Kidney (tissue), 14 donors: ENCODE measurements around the gene CCDC81. TPM values are rescaled to one million over a fixed set of nuclear protein-coding genes. Genes with fewer than 3 reads are reported as not detected.
"Not testable (repeated sequence)": the region's sequence is repeated elsewhere in the genome, so short reads cannot be mapped to it uniquely, and the experiment has no call there.

Experiments used
- DNase-seq, 5 donors: peaks; one replicate each; pipeline ENCODE4 v3.0.0-alpha.2; 2013 to 2020
- FAIRE-seq: peaks from 2 replicates; lab custom pipeline; 2012; peaks lifted over from hg19 to GRCh38; lab: Jason Lieb, UNC
- H3K27ac ChIP-seq, 2 donors: one replicate each; pipeline ENCODE4 v1.7.0; 2013; ENCODE audit warnings: low read depth in 2 of 2, low read length in 2 of 2, inconsistent platforms in 1 of 2
- H3K27me3 ChIP-seq: one replicate; pipeline ENCODE4 v1.7.1; 2013; ENCODE audit warnings: low read length, inconsistent platforms; ENCODE audit not compliant: control insufficient read depth, insufficient read depth
- H3K36me3 ChIP-seq, 3 donors: one replicate each; pipeline versions ENCODE4 v1.7.0 to v1.7.1; 2013; ENCODE audit warnings: low read length in 3 of 3, control low read depth in 1 of 3, inconsistent platforms in 1 of 3; ENCODE audit not compliant: insufficient read depth in 3 of 3, control insufficient read depth in 2 of 3
- H3K4me1 ChIP-seq, 3 donors: one replicate each; pipeline versions ENCODE4 v1.7.0 to v1.7.1; 2013; ENCODE audit warnings: low read length in 3 of 3, inconsistent platforms in 1 of 3, low read depth in 1 of 3; ENCODE audit not compliant: control insufficient read depth in 2 of 3, insufficient read depth in 2 of 3
- H3K4me3 ChIP-seq, 3 donors: one replicate each; pipeline versions ENCODE4 v1.7.0 to v1.8.1; 2013; ENCODE audit warnings: low read length in 3 of 3, control low read depth in 1 of 3, inconsistent platforms in 1 of 3
- H3K9ac ChIP-seq, 3 donors: one replicate each; pipeline versions ENCODE4 v1.7.0 to v1.7.1; 2013; ENCODE audit warnings: low read length in 3 of 3, control low read depth in 1 of 3, inconsistent platforms in 1 of 3
- H3K9me3 ChIP-seq, 3 donors: one replicate each; pipeline versions ENCODE4 v1.7.0 to v1.7.1; 2013; ENCODE audit warnings: low read length in 3 of 3, control low read depth in 1 of 3, inconsistent platforms in 1 of 3; ENCODE audit not compliant: control insufficient read depth in 2 of 3, insufficient read depth in 1 of 3
- intact Hi-C: fragments of 100-400 bp; cut with DNase I; formaldehyde crosslinking; loops from one replicate; pipeline ENCODE4 v1.11.1; 2022
- polyA plus RNA-seq: library from polyadenylated mRNA; stranded (reverse); fragments of 350-450 nt; fragmentation: Illumina TruSeq; extraction: RNeasy Lipid Tissue Mini Kit (QIAGEN cat#74804); gene quantifications from one replicate; pipeline ENCODE4 v1.2.3, GENCODE V29; 2014; ENCODE audit warnings: low read depth, low replicate concordance; ENCODE audit not compliant: insufficient read depth
- total RNA-seq: library from RNA; stranded (reverse); fragmentation: NEBNext Ultra II Directional; extraction: Animal tissue kit (Norgen Biotek cat#: 25700); gene quantifications from one replicate; pipeline ENCODE4 v1.2.1, GENCODE V29; 2021
- TF ChIP-seq, protein P1 (sequence below): IDR thresholded peaks from 3 replicates; pipeline ENCODE4 v1.5.1; 2012; ENCODE audit warnings: mild to moderate bottlenecking, moderate library complexity, borderline replicate concordance; ENCODE audit not compliant: insufficient read depth; ENCODE audit errors: extremely low read depth
- donor health status: control.
- donor health status: control.
- donor health status: control.
- donor health status: control.
- donor health status: control.
- donor health status: DM: yes; HTN: yes; CAD: no.
- donor health status: Normal renal cell carcinoma (clear cell type).

Gene CCDC81
- total and polyA plus RNA-seq, 2 donors from 2014 or later, result 0.54 to 1.1 TPM

DNA sequence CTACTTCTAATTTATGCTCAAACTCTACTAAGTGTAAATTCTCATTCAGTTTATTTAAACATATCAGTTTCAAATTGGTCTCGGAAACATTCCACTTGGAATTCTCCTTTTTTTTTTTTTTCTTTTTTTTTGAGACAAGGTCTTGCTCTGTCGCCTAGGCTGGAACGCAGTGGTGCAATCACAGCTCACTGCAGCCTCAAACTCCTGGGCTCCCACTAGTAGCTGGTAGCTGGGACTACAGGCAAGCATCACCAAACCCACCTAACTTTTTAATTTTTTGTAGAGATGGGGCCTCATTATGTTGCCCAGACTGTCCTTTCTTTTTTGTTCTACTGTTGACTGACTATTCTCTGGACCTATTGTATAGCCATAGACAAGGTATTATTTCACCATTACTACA is 33.3 kb upstream of the CCDC81 start:
- H3K4me1 ChIP-seq, result no peaks in the 10 kb centered on the region
- no peak overlapping the region for H3K27ac ChIP-seq
- intact Hi-C loops, result no loop called here
- no peak overlapping the region for H3K9ac ChIP-seq
- H3K27me3 ChIP-seq, result no peaks in the 10 kb centered on the region
- FAIRE-seq (peak; percentile 11), DNase-seq (no peak)
- H3K4me3 ChIP-seq, result no peak overlapping the region
- H3K36me3 ChIP-seq, result peaks cover 0 to 2% (median under 1%) of the 10 kb centered on the region in 3 donors
- TF ChIP-seq, protein P1, sequence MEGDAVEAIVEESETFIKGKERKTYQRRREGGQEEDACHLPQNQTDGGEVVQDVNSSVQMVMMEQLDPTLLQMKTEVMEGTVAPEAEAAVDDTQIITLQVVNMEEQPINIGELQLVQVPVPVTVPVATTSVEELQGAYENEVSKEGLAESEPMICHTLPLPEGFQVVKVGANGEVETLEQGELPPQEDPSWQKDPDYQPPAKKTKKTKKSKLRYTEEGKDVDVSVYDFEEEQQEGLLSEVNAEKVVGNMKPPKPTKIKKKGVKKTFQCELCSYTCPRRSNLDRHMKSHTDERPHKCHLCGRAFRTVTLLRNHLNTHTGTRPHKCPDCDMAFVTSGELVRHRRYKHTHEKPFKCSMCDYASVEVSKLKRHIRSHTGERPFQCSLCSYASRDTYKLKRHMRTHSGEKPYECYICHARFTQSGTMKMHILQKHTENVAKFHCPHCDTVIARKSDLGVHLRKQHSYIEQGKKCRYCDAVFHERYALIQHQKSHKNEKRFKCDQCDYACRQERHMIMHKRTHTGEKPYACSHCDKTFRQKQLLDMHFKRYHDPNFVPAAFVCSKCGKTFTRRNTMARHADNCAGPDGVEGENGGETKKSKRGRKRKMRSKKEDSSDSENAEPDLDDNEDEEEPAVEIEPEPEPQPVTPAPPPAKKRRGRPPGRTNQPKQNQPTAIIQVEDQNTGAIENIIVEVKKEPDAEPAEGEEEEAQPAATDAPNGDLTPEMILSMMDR, result no peak
- no peaks in the 10 kb centered on the region for H3K9me3 ChIP-seq

DNA sequence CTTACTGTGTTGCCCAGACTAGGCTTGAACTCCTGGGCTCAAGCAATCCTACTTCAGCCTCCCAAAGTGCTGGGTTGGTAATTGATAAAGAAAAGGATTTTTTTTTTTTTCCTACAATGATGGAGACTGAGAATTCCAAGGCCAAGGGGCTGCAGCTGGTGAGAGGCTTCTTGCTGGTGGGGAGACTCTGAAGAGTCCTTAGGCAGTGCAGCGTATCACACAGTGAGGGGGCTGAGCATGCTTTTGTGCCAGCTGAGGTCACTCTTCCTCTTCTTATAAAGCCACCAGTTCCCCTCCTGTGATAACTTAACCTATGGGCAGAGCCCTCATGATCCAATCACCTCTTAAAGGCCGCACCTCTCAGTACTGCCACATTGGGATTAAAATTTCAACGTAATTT is 28.2 kb upstream of the CCDC81 start:
- Histone ChIP-seq H3K36me3 (peaks cover 0 to 10% (median 0%) of the 10 kb centered on the region in 3 donors), H3K27me3 (no peaks in the 10 kb centered on the region), H3K9ac (no peak overlapping the region), H3K9me3 (no peaks in the 10 kb centered on the region), H3K4me3 (no peak overlapping the region), H3K27ac (no peak overlapping the region), H3K4me1 (no peaks in the 10 kb centered on the region)
- TF ChIP-seq, protein P1, result no peak
- FAIRE-seq (no peak), DNase-seq (no peak)
- intact Hi-C loops, result no loop called here

DNA sequence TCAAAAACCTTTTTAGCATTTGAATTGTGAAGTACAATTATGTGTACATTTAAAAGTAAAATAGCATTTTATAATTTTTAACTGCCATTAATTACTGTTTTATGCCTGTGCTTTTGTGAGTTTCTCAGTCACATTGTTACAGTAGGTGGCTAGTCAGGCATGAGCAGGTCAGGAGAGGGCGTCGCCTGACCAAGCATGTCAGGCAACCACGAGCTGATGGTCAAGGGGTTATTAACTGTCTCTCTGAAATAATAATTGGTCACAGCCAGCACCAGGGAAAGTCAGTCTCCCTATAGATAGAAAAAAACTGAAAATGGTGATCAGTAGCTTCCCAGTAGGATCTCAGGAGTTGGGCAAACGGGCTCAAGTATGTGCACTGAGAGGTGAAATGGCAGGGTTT is 19.4 kb upstream of the CCDC81 start:
- FAIRE-seq, result no peak
- intact Hi-C loops, result no loop called here
- TF ChIP-seq, protein P1, result no peak

DNA sequence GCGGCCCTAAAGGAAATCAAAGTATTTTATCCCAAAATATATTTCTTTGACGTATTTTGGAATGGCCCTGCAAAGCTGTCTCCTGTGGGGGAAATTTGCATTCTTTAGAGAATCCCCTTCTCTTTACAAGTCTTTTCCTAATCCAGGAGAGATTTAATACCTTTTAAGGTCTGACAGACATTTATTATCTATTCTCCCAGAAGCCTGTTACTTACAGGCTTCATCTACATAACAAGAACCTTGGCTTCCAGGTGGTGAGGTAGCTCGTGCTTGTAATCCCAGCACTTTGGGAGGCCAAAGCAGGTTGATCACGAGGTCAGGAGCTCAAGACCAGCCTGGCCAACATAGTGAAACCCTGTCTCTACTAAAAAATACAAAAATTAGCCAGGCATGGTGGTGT is 17.3 kb upstream of the CCDC81 start:
- H3K9ac ChIP-seq, H3K4me1 ChIP-seq, H3K4me3 ChIP-seq, intact Hi-C loops, H3K9me3 ChIP-seq, H3K36me3 ChIP-seq, H3K27ac ChIP-seq, H3K27me3 ChIP-seq, DNase-seq, FAIRE-seq: not testable (repeated sequence)

More for the DNA sequence above, 19.4 kb upstream of the CCDC81 start:
- H3K9ac ChIP-seq, result no peak overlapping the region
- H3K4me1 ChIP-seq, result no peaks in the 10 kb centered on the region
- no peaks in the 10 kb centered on the region for H3K9me3 ChIP-seq
- no peaks in the 10 kb centered on the region for H3K27me3 ChIP-seq
- no peak overlapping the region for H3K4me3 ChIP-seq
- no peaks in the 10 kb centered on the region for H3K36me3 ChIP-seq
- DNase-seq, result peak in 2 of 5 donors; percentile 31 to 32
- H3K27ac ChIP-seq, result no peak overlapping the region
